HepG2 (cell line): Measurements from ENCODE around the gene PRSS21. TPM values are rescaled to one million over a fixed set of nuclear protein-coding genes. Genes with fewer than 3 reads are reported as not detected.

Experiments
- ADNP ChIP-seq: sonication (generic); formaldehyde crosslinking; IDR thresholded peaks from 2 replicates; pipeline ENCODE4 v1.4.0; 2020; ENCODE audit warnings: missing genetic modification reagents
- CC2D1A ChIP-seq: sonication (generic); formaldehyde crosslinking; IDR thresholded peaks from 2 replicates; pipeline ENCODE4 v1.8.1; 2023; ENCODE audit warnings: mild to moderate bottlenecking, missing genetic modification reagents
- HDAC6 ChIP-seq: fragments of 200-600 bp; sonication (generic); IDR thresholded peaks from 2 replicates; pipeline ENCODE4 v1.7.0; 2017; ENCODE audit warnings: mild to moderate bottlenecking, antibody characterized with exemption, low read length, low read depth
- HMGXB3 ChIP-seq: sonication (generic); formaldehyde crosslinking; IDR thresholded peaks from 2 replicates; pipeline ENCODE4 v1.4.0; 2020; ENCODE audit warnings: missing genetic modification reagents, borderline replicate concordance
- HNRNPL ChIP-seq: fragments of 200-400 bp; formaldehyde crosslinking; IDR thresholded peaks from 2 replicates; pipeline ENCODE4 v1.6.1; 2017; ENCODE audit warnings: mild to moderate bottlenecking, low read depth, low read length
- NKX3-1 ChIP-seq: sonication (generic); formaldehyde crosslinking; IDR thresholded peaks from 2 replicates; pipeline ENCODE4 v1.5.0; 2020; ENCODE audit warnings: missing genetic modification reagents
- SATB2 ChIP-seq: sonication (generic); formaldehyde crosslinking; IDR thresholded peaks from 2 replicates; pipeline ENCODE4 v1.5.0; 2020; ENCODE audit warnings: missing genetic modification reagents
- SRY ChIP-seq: sonication (generic); formaldehyde crosslinking; IDR thresholded peaks from 2 replicates; pipeline ENCODE4 v1.8.0; 2022; ENCODE audit warnings: mild to moderate bottlenecking, missing genetic modification reagents
- TRAFD1 ChIP-seq: sonication (generic); formaldehyde crosslinking; IDR thresholded peaks from 2 replicates; pipeline ENCODE4 v1.5.1; 2020; ENCODE audit warnings: missing genetic modification reagents, mild to moderate bottlenecking, borderline replicate concordance
- ZBTB44 ChIP-seq: sonication (generic); formaldehyde crosslinking; IDR thresholded peaks from 2 replicates; pipeline ENCODE4 v1.4.0; 2020; ENCODE audit warnings: missing genetic modification reagents
- ZIK1 ChIP-seq: sonication (generic); formaldehyde crosslinking; IDR thresholded peaks from 2 replicates; pipeline ENCODE4 v1.5.0; 2020; ENCODE audit warnings: mild to moderate bottlenecking, low read depth, missing genetic modification reagents, borderline replicate concordance
- ZNF414 ChIP-seq: sonication (generic); formaldehyde crosslinking; IDR thresholded peaks from 2 replicates; pipeline ENCODE4 v1.5.0; 2020; ENCODE audit warnings: missing genetic modification reagents
- ZNF460 ChIP-seq: sonication (generic); formaldehyde crosslinking; IDR thresholded peaks from 2 replicates; pipeline ENCODE4 v1.5.1; 2020; ENCODE audit warnings: missing genetic modification reagents, mild to moderate bottlenecking, borderline replicate concordance
- ZNF609 ChIP-seq: sonication (generic); formaldehyde crosslinking; IDR thresholded peaks from 2 replicates; pipeline ENCODE4 v1.4.0; 2020; ENCODE audit warnings: mild to moderate bottlenecking, missing genetic modification reagents, borderline replicate concordance
- polyA plus RNA-seq, 8 experiments: library from polyadenylated mRNA; depleted of rRNA in 3 of 8; stranded (reverse) in 7 of 8; unstranded in 1 of 8; fragments of >200 nt; fragmentation: Illumina TruSeq in 4 of 8; extraction: Trizol in 4 of 8; gene quantifications; 2 replicates each; pipeline versions ENCODE4 v1.2.1 to v1.2.3, GENCODE V29; 2011 to 2016; ENCODE audit warnings: low read depth in 4 of 8, missing spikeins in 1 of 8, mixed read lengths in 1 of 8; ENCODE audit not compliant: insufficient read depth in 1 of 8
- total RNA-seq, 5 experiments: library from RNA; depleted of rRNA; stranded (reverse); fragments of >200 nt; fragmentation: Illumina TruSeq; extraction: Trizol; gene quantifications; 2 replicates each; pipeline ENCODE4 v1.2.3, GENCODE V29; 2016; ENCODE audit warnings: low read depth in 1 of 5

PRSS21 gene
- total and polyA plus RNA-seq, 2 of the 13 experiments (the other 11 are each of a cell fraction or from before 2014, with no cell fraction given), result not detected

- TF ChIP-seq ZNF609 (CRISPR knock-in tag), result peak; percentile 52; the same call in 1 of the 2 replicates
- TF ChIP-seq SATB2 (CRISPR knock-in tag), result no peak; the same call in 1 of the 2 replicates
- TF ChIP-seq HNRNPL, result peak; percentile 69; the same call in 1 of the 2 replicates
- TF ChIP-seq CC2D1A, result 0 out of 2 replicates have a peak, but pooled peaks have one; percentile 77
- no peak for TF ChIP-seq ADNP
- no peak; the same call in 1 of the 2 replicates for TF ChIP-seq TRAFD1 (CRISPR knock-in tag)
- no peak for TF ChIP-seq HDAC6
- no peak for TF ChIP-seq ZNF460 (CRISPR knock-in tag)
- no peak for TF ChIP-seq HMGXB3 (CRISPR knock-in tag)
- TF ChIP-seq NKX3-1 (CRISPR knock-in tag), result peak; percentile 81; the same call in 1 of the 2 replicates
- no peak; the same call in 1 of the 2 replicates for TF ChIP-seq SRY (CRISPR knock-in tag)
- TF ChIP-seq ZBTB44, result no peak; the same call in 1 of the 2 replicates
- TF ChIP-seq ZIK1, result 0 out of 2 replicates have a peak, but pooled peaks have one; percentile 64
- TF ChIP-seq ZNF414, result peak; percentile 74
Measured at GRCh38 chr16:2867987-2868789, 51.2 kb downstream of the PRSS21 start (continued).
